Endothelial cell of umbilical vein (primary cell): Measurements from ENCODE around the gene GIPC3. TPM values are rescaled to one million over a fixed set of nuclear protein-coding genes. Genes with fewer than 3 reads are reported as not detected.

Experiments
- BruUV-seq: library from RNA; stranded (reverse); fragments of 400-500 nt; replicated peaks from 2 replicates; lab custom pipeline; 2021; lab: Mats Ljungman, UMichigan
- CTCF ChIA-PET: fragments of 300-600, 350-600 bp; sonication (Branson Sonifier 250); formaldehyde crosslinking; loops from one replicate; lab custom pipeline; 2021; ENCODE audit warnings: antibody characterized with exemption, inconsistent platforms; lab: Charles Lee
- POLR2A ChIA-PET: fragments of 300-600, 350-600 bp; sonication (Branson Sonifier 250); formaldehyde crosslinking; loops from one replicate; lab custom pipeline; 2021; ENCODE audit warnings: antibody characterized with exemption, inconsistent platforms; lab: Charles Lee
- DNase-seq: peaks from one replicate; pipeline ENCODE4 v3.0.0-alpha.2; 2011; ENCODE audit warnings: low read depth, low spot score
- FAIRE-seq: peaks from 2 replicates; lab custom pipeline; 2011; peaks lifted over from hg19 to GRCh38; lab: Jason Lieb, UNC
- H2AFZ ChIP-seq: 2 replicates; pipeline ENCODE4 v1.6.0; 2012; ENCODE audit warnings: low read depth, low read length, control low read depth, inconsistent platforms
- H3K27ac ChIP-seq: 2 replicates; pipeline ENCODE4 v1.5.1; 2011; ENCODE audit warnings: low read depth, mild to moderate bottlenecking, control low read depth, low read length, moderate library complexity; ENCODE audit not compliant: insufficient read depth
- H3K27me3 ChIP-seq, 2 experiments: 2 replicates each; pipeline versions ENCODE4 v1.6.0 to v1.6.1; 2011; ENCODE audit warnings: low read length in 2 of 2, mixed read lengths in 1 of 2; ENCODE audit not compliant: control insufficient read depth in 2 of 2, insufficient read depth in 2 of 2
- H3K36me3 ChIP-seq, 2 experiments: 2 replicates in 1 of 2; 3 replicates in 1 of 2; pipeline ENCODE4 v1.5.1; 2011; ENCODE audit warnings: low read length in 2 of 2, mild to moderate bottlenecking in 1 of 2, moderate library complexity in 1 of 2; ENCODE audit not compliant: control insufficient read depth in 2 of 2, insufficient read depth in 2 of 2; ENCODE audit errors: extremely low read depth in 1 of 2
- H3K4me1 ChIP-seq: 3 replicates; pipeline ENCODE4 v1.5.1; 2011; ENCODE audit warnings: mild to moderate bottlenecking, low read length; ENCODE audit not compliant: control insufficient read depth, insufficient read depth; ENCODE audit errors: extremely low read depth
- H3K4me2 ChIP-seq: 2 replicates; pipeline ENCODE4 v1.6.1; 2011; ENCODE audit warnings: low read length, control low read depth, mixed read lengths; ENCODE audit not compliant: insufficient read depth
- H3K4me3 ChIP-seq, 3 experiments: fragments of 200-600 bp in 1 of 3; sonication (generic), shearing (Covaris generic) in 1 of 3; replicated peaks in 1 of 3; 2 replicates each; pipeline ENCODE4 v1.5.1; 2011 to 2016; ENCODE audit warnings: control low read depth in 3 of 3, low read length in 3 of 3, mild to moderate bottlenecking in 2 of 3, inconsistent platforms in 1 of 3, low read depth in 1 of 3, moderate library complexity in 1 of 3; ENCODE audit not compliant: insufficient read depth in 1 of 3
- H3K79me2 ChIP-seq: 2 replicates; pipeline ENCODE4 v1.6.0; 2012; ENCODE audit warnings: low read length, inconsistent platforms; ENCODE audit not compliant: control insufficient read depth, insufficient read depth
- H3K9ac ChIP-seq: replicated peaks from 2 replicates; pipeline ENCODE3; 2011; ENCODE audit warnings: low read length, control low read depth; ENCODE audit not compliant: insufficient read depth; ENCODE audit errors: extremely low read depth
- H3K9me1 ChIP-seq: replicated peaks from 3 replicates; pipeline ENCODE4 v1.6.0; 2011; ENCODE audit warnings: mild to moderate bottlenecking, low read length; ENCODE audit not compliant: control insufficient read depth, insufficient read depth; ENCODE audit errors: extremely low read depth
- H3K9me3 ChIP-seq: replicated peaks from 2 replicates; pipeline ENCODE4 v1.5.1; 2012; ENCODE audit warnings: low read length, inconsistent platforms; ENCODE audit not compliant: control insufficient read depth, insufficient read depth
- H4K20me1 ChIP-seq: replicated peaks from 2 replicates; pipeline ENCODE3; 2011; ENCODE audit warnings: mild to moderate bottlenecking, low read length; ENCODE audit not compliant: control insufficient read depth, insufficient read depth; ENCODE audit errors: extremely low read depth
- CTCF ChIP-seq, 2 donors: IDR thresholded peaks; 1 replicate in 1 of 2; 2 replicates in 1 of 2; pipeline ENCODE4 v1.5.1; 2011; ENCODE audit warnings: low read length in 2 of 2, mild to moderate bottlenecking in 2 of 2, moderate library complexity in 2 of 2, control low read depth in 1 of 2, inconsistent platforms in 1 of 2, low read depth in 1 of 2; ENCODE audit not compliant: insufficient read depth in 1 of 2; ENCODE audit errors: extremely low read depth in 1 of 2
- EZH2 ChIP-seq: IDR thresholded peaks from 2 replicates; pipeline ENCODE4 v1.6.1; 2012; ENCODE audit warnings: borderline replicate concordance, low read depth, mild to moderate bottlenecking, moderate library complexity, low read length, inconsistent platforms; ENCODE audit not compliant: severe bottlenecking
- FOS ChIP-seq: IDR thresholded peaks from 2 replicates; pipeline ENCODE4 v1.6.1; 2011; ENCODE audit warnings: mild to moderate bottlenecking, low read length, moderate library complexity, borderline replicate concordance; ENCODE audit not compliant: insufficient read depth
- GATA2 ChIP-seq: IDR thresholded peaks from 2 replicates; pipeline ENCODE4 v1.7.0; 2011; ENCODE audit warnings: low read depth, mild to moderate bottlenecking, moderate library complexity, mixed read lengths, low read length; ENCODE audit not compliant: insufficient read length, insufficient read depth
- JUN ChIP-seq: IDR thresholded peaks from 2 replicates; pipeline ENCODE4 v1.6.1; 2011; ENCODE audit warnings: borderline replicate concordance, low read depth; ENCODE audit not compliant: insufficient read length, insufficient read depth
- MAX ChIP-seq: IDR thresholded peaks from 2 replicates; pipeline ENCODE4 v1.6.1; 2011; ENCODE audit not compliant: insufficient read depth, insufficient read length
- MYC ChIP-seq: IDR thresholded peaks from one replicate; pipeline ENCODE4 v1.6.1; 2011; ENCODE audit warnings: mild to moderate bottlenecking, low read depth, low read length
- POLR2A ChIP-seq: IDR thresholded peaks from 2 replicates; pipeline ENCODE4 v1.6.1; 2012; ENCODE audit warnings: low read depth, mild to moderate bottlenecking, control low read depth, low read length
- POLR2AphosphoS5 ChIP-seq: IDR thresholded peaks from 2 replicates; pipeline ENCODE4 v1.6.1; 2012; ENCODE audit warnings: low read depth, mild to moderate bottlenecking, control low read depth, low read length, moderate library complexity; ENCODE audit not compliant: insufficient read depth
- dilution Hi-C: fragments of 300-500 bp; cut with MboI; formaldehyde crosslinking; loops from one replicate; pipeline ENCODE4 v1.15.0; 2019; ENCODE audit warnings: low sequenced_read_pairs; ENCODE audit not compliant: extremely low pct_ligation_motif_present
- intact Hi-C: fragments of 100-400 bp; cut with micrococcal nuclease; formaldehyde crosslinking; loops from one replicate; pipeline ENCODE4 v1.10.0; 2022
- polyA plus RNA-seq, 4 experiments: library from polyadenylated mRNA; depleted of rRNA in 3 of 4; stranded (reverse) in 3 of 4; unstranded in 1 of 4; fragments of >200 nt; gene quantifications; 2 replicates each; pipeline versions ENCODE4 v1.2.1 to v1.2.3, GENCODE V29; 2011 to 2012; ENCODE audit warnings: missing spikeins in 1 of 4
- total RNA-seq: library from RNA; stranded (reverse); gene quantifications from 2 replicates; pipeline ENCODE4 v1.2.3, GENCODE V29; 2021

Gene GIPC3
- total and polyA plus RNA-seq, 2 donors (not counting 3 experiments of a cell fraction or from before 2014, with no cell fraction given) = 2.2 to 6.6 TPM

- peaks cover 13% of the 10 kb centered on the region for H3K79me2 ChIP-seq
- no peaks in the 10 kb centered on the region for H3K27me3 ChIP-seq
- intact Hi-C loops = loop anchor here (10.0 kb wide), 1 partner anchor 84 kb away; the partner anchor contains the start of genes PIP5K1C and TJP3
- H2AFZ ChIP-seq = no peak overlapping the region
- FAIRE-seq (no peak), DNase-seq (no peak)
- H3K4me1 ChIP-seq = peaks cover 11% of the 10 kb centered on the region
- dilution Hi-C loops = no loop called here
- no peak overlapping the region for H3K4me3 ChIP-seq
- no peaks in the 10 kb centered on the region for H3K9me1 ChIP-seq
- ChIA-PET CTCF (interaction anchor here (0.6 to 1.1 kb wide), 5 partner anchors 13 to 76 kb away, joined by 3 to 6 read pairs (median 3); partner anchors contain the start of gene GIPC3), POLR2A (no interaction called here)
- no peak overlapping the region for H3K9ac ChIP-seq
- BruUV-seq = no TSS peak
- H4K20me1 ChIP-seq = no peaks in the 10 kb centered on the region
- no peak overlapping the region for H3K4me2 ChIP-seq
- no peak overlapping the region for H3K27ac ChIP-seq
- H3K9me3 ChIP-seq = no peaks in the 10 kb centered on the region
- TF ChIP-seq FOS = no peak
- no peak for TF ChIP-seq EZH2
- no peak for TF ChIP-seq JUN
- no peak for TF ChIP-seq GATA2
- no peak for TF ChIP-seq CTCF (IDR thresholded peaks at IDR 0.05; ENCODE audit: extremely low read depth in 1 of 2, insufficient read depth in 1 of 2, low read depth in 1 of 2, low read length in 2 of 2)
- no peak for TF ChIP-seq MYC
- TF ChIP-seq POLR2AphosphoS5 = no peak
- TF ChIP-seq MAX = no peak
- TF ChIP-seq POLR2A = no peak
- peaks cover 0 to 23% of the 10 kb centered on the region in 2 experiments for H3K36me3 ChIP-seq
These were observed 35.7 kb downstream of the GIPC3 start for GRCh38 chr19:3620817-3621547.
